ENCODE measurements around the gene MAD1L1.

Gene MAD1L1

DNA sequence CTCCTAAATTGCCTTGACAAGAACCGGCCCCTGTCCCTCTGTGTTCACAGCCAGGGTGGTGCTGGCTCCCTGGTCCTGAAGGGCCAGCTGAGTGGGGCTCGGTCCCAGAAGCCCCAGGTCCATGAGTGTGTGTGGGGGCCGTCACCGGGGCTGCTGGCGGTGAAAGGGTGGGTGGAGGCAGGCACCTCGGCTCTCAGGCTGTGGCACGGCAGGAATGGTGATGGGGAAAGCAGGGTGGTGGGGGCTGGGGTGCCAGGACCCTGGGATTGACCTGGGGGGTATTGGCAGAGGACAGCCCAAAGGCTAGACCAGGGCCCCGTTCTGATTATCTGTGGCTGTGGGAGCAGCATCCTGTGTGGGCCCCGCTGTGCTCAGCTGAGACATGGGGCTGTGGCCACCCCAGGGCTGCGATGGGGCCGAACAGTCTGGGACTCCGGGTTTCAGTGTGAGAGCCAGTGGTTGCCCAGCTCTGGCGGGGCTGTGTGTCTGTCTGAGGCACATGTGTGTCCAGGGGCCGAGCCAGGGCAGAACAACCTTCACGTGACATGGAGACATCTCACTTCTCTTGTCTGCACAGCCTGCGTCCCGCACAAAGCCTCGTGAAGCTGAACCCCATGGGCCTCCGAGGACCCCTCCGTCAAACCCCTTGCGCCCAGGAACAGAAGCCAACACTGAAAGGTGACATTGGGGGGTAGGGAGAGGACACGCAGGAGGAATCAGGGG, 418.5 kb downstream of the MAD1L1 start:
- DNase-seq (ENCODE audit: extremely low read depth in 1 of 2, low read depth in 1 of 2), result no peak

DNA sequence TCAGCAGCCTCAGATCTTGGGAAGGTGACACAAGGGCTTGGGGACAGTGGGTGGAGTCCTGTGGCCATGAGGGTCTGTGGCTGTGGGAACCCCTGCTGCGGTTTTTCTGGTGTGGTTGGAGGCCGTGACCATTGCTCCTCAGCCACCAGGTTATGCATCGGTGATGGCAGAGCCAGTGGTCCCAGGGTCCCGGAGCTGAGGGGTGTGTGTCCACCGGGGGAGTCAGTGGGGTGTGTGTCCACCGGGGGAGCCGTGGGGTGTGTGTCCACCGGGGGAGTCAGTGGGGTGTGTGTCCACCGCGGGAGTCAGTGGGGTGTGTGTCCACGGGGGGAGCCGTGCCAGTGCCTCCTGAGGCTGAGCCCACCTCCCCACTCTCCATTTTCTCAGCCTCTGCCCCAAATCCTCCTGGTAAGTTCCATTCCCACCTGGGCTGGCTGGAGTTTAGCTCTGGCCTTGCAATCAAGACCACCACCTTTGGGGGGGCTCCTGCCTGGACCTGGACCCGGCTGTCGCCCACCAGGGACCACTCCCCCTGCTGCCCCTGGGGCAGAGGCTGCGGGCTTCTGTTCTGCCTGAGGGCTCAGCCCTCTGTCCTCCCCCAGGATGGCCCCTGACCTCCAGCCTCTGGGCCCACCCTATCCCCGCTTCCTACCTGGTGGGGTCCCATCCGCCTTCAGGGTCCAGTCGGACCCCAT, 419.2 kb downstream of the MAD1L1 start:
- no peak for DNase-seq (ENCODE audit: extremely low read depth in 1 of 2, low read depth in 1 of 2)

DNA sequence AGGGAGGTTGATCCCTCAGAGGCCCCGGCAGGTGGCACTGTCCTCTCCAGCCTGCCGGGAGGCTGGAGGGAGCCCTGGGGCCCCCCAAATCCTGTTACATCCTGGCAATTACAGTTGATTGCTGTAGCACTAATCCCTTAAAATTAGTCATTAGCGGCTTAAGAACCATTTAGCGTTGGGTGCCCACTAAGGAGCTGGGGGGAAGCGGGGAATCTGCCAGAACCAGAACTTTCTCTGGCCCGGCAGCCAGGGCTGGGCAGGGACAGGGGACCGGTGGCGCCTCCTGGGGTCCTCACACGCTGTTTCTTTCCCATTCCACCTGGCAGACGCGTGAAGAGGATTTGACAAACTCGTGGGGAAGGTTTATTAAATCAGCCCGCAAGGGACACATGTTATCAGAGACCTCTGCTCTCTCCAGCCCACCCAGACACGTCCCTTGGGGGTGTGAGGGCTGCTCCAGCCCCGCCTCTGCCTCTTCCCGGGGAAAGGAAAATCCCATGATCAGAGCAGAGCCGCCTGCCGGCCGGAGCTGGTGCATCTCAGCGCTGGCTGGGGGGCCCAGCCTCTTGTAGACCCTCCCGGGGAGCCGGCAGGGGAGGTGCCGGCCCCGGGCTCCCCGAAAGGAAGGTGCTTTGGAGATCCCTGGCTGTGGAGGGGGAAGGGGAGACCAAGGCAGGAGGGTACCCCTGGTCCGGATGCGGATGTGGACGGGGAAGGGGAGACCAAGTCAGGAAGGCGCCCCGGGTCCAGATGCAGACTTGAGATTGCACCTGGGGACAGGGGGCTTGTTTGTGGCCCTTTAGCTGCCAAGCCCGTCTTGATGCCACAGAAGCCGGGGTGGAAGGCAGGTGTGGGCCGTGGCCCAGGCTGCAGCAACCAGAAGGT, 420.0 kb downstream of the MAD1L1 start:
- no peak for DNase-seq (ENCODE audit: extremely low read depth in 1 of 2, low read depth in 1 of 2)

DNA sequence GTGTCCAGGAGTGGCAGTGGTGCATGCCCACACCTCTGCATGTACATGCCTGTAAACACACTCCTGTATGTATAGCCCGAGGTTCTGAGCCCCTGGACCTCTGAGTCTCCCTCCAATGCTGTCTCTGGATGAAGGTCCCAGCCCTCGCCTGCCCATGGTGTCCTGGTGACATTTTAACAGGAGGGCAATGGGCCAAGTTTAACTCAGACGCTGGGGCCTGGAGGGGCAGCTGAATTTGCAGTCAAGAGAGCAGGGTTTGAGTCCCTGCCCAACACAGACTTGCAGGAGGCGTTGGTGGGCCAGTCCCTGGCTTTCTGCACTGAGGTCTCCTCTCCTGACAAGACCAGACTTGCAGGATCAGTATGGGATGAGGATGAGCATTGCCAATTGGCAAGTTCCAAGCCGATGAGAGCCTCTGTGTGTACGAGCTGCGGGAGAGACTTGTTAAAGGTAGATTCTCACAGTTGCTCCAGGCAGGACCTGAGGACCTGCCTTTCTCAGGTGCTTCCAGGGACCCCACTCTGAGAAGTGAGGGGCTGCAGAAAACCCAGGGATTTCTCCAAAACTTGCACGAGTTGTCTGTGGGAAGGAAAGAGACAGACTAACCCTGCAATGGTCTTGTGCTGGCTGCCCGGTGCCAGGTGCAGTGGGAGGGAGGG, 420.8 kb downstream of the MAD1L1 start:
- no peak for DNase-seq (ENCODE audit: extremely low read depth in 1 of 2, low read depth in 1 of 2)

DNA sequence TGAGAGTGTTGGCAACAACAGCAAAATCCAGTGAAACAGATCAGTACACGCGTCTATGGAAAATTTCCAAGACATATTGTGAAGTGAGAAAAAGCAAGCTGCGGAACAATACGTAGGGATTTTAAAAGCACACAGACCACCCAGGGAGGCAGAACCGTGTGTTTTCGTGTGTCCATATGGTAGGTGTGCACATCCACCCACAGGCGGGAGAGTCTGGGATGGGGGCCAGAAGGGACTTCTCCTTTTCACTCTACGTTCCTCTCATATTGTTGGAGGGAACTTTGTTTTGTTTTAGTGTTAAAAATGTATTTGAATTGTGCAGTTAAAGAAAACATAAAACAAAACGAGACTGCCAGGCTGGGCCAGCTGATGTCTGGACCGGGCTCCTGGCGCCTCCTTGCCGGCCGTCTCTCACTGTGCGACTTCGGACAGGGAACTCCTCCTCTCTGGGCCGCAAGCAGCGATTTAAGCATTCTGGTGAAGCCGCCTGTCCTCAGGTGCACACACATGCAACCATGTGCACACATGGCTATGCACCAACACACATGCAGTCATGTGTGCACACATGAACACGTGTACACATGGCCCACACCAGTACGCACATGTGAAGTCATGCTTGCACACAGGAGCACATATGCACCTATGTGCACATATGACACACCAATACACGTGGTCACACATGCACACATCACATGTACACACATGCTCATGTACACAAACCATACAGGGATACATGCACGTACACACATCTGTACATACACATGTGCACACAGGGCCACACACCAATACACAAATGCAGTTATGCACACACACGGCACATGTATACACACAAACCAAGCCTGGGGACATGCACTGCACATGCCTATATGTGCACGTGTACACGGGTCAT, 421.5 kb downstream of the MAD1L1 start:
- no peak for DNase-seq (ENCODE audit: extremely low read depth in 1 of 2, low read depth in 1 of 2)

DNA sequence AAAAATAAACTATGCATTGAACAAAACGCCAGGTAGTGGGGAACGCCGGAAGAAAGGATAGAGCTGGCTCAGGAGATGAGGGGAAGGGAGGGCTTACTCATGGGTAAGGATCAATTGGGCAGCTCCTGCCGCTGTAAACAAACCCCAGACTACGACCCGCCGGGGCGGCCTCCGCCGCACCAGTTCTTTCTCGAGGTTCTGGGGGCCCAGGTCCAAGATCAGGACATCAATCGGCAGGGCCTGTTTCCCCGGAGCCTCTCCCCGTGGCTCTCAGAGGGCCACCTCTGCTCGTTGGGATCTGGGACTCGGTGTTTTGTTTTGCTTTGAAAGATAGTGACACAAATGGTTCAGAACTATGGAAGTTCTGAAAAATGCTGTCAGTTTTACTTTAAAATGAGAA, 422.2 kb downstream of the MAD1L1 start:
- DNase-seq (ENCODE audit: extremely low read depth in 1 of 2, low read depth in 1 of 2), result no peak

DNA sequence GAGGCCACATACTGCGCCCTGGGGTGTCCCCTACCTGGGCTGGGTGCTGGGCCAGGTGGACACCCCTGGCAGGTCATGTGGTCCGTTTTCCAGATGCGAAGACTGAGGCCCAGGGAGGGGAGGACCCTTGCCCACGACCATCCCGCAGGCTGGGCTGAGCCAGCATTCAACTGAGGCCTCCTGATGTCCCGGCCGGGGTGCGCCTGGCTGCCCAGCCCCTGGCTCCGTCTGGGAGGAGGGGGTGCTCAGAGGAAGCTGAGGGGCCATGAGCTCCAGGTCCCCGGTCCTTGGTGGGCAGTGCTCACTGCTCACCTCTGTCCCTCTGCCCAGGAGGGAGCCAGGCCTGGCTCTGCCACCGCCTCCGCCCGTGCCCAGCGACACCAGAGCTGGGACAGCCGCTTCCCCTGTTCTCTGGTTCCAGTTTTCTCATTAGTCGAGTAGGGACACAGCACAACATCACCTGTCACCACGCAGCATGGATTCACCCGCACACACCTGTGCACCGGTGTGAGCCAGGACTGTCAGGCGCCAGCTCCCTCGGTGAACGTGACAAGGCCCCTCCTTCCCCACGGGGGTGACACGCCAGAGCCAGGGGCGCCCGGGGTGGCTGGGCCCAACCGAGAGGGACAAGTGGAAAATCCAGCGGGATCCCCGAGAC, 423.0 kb downstream of the MAD1L1 start:
- no peak for DNase-seq (ENCODE audit: extremely low read depth in 1 of 2, low read depth in 1 of 2)

DNA sequence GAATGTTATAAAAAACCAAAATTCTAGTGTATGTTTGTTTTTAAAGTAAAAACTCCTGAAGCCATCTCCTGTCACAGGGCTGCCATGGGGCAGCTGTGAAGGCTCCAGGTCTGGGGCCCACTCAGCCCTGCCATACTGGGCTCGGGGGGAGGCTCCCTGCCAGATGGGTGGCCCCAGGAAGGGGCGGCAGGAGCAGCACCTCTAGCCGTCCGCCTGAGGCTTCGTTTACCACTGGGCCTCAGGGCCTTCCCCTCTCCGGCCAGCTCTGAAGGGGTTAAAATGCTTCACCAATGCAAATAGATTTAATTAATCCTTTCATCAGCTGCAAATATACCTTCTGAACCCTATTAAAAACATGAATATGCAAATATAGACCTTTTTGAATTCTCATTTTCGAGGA, 423.7 kb downstream of the MAD1L1 start:
- no peak for DNase-seq (ENCODE audit: extremely low read depth in 1 of 2, low read depth in 1 of 2)

DNA sequence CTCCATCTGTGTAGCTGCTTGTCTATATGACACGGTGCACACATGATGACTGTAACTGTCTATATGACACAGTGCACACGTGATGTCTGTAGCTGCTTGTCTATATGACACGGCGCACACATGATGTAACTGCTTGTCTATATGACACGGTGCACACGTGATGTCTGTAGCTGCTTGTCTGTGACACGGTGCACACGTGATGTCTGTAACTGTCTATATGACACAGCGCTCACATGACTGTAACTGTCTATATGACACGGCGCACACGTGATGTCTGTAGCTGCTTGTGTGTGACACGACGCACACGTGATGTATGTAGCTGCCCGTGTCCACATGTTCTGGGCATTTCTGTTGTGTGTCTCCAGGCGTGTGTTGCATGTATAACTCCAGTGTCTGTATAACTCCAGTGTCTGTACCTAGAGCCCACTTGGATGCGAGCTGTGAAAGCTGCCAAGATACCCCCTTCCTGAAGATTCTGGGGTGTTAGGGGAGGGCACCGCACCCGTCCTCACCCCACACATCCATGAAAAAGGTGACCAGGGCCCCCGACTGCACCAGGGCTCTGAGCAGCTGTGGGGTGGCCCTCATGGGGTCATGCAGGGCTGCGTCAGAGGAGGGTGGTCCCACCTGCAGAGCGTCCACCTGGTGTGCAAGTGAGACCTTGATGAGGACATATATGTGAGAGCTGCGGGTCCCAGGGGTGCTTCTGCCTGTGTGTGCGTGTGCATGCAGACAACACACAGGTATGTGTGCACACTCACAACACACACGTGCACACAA, 424.7 kb downstream of the MAD1L1 start:
- no peak for DNase-seq (ENCODE audit: extremely low read depth in 1 of 2, low read depth in 1 of 2)

DNA sequence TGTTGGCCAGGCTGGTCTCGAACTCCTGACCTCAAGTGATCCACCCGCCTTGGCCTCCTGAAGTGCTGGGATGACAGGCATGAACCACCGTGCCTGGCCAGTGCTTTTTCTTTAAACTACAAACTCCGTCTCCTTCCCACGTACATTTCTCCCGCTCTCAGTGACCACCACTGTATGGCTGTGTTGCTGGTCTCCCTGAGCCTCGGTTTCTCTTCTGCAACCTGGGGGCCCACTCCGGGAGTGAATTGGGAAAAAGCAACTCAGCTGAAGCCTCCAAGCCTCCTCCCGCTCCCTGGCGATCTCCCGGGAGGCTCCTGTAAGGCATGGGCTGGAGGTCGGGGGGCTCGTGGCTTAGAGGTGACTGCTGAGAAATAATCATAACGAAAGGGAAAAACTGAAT, 426.4 kb downstream of the MAD1L1 start:
- DNase-seq (ENCODE audit: extremely low read depth in 1 of 2, low read depth in 1 of 2), result no peak

DNA sequence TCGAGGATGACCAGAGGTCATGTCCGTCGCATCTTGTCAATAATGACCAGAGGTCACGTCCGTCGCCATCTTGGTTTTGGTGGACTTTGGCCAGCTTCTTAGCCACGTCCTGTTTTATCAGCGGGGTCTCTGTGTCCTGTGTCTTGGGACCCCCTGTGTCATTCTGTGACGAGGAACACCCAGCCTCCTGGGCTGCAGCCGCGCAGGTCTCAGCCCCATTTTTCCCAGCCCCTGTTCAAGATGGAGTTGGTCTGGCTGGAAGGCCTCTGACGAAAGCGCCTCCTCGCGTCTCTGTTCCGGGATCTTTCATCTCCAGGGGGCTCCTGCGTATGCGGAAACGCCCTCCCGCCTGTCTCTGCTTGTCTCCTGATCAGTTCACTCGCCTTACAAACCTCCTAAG, 428.4 kb downstream of the MAD1L1 start:
- no peak for DNase-seq (ENCODE audit: extremely low read depth in 1 of 2, low read depth in 1 of 2)

DNA sequence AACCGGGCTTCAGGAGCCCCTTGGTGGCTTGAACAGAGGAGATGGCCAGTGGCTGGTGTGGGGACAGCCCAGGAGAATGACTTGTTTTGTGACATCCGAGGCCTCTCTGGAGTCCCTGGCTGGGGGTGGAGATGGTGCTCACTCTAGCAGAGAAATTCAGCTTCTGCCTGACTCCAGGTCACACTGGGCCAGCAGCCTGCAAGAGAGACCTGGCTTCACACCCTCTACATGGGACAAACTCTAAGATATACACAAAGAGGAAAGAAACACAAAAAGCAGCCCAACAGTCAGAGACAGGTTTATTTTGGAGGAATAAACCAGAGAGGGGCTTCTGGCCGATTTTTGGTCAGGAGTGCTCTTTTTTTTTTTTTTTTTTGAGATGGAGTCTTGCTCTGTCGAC, 429.8 kb downstream of the MAD1L1 start:
- DNase-seq (ENCODE audit: extremely low read depth in 1 of 2, low read depth in 1 of 2), result no peak

DNA sequence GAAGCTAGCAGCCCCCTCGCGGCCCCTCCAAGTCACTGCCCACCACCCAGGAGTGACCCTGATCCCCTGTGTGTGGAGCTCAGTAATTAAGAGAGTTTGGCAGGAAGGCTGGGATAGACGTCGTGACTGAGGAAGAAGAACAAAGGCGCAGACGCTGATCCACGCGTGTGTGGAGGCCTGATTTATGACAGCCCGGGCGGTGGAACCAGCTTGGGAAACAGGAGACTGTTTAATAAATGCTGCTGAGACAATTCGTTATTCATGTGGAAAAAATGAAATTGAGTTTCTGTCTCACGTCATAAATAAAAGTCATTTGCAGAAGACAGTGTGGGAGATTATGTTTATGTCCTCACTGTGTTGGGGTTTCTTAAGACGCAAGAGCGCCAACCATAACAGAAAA, 431.8 kb downstream of the MAD1L1 start:
- no peak for DNase-seq (ENCODE audit: extremely low read depth in 1 of 2, low read depth in 1 of 2)

DNA sequence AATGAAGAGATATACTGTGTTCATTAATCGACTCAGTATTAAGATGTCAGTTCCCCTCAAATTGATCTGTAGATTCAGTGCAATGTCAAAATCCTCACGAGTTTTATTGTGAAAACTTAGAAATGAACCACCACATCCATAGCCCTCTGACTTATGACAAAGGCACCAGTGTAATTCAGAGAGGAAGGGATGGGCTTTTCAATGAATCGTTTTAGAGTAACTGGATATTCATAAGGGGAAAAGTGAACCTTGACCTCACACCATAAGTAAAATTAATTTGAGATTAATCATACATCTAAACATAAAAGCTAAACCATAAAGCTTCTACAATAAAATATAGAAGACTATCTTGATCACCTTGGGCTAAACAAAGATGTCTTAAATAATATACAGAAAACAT, 434.6 kb downstream of the MAD1L1 start:
- DNase-seq (ENCODE audit: extremely low read depth in 1 of 2, low read depth in 1 of 2), result no peak

DNA sequence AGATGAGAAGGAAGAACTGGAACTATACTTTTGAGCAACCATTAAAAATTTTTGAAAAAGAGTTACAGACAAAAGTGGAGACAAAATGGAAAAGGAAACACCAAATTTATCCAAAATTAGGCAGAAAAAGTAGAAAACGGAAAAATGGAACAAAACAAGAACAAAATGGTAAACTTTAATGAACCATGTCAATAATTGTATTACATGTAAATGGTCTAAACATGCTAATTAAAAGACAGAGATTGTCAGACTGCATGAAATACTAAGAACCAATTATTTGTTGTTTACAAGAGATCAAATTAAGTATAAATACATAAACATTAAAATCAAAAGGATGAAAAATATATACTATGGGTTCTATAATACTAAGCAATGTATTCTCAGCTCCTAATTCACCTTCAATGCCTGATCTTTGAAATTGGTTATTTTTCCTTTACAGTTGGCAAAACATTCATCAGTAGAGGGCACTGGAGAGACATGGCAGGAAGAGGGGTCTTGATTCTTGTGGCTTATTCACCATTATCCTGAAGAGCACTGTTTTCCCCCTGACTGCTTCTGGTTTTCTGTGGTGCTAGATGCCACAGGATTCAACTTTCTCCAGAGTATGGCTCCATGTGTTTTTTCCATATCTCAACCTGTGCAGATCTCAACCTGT, 437.7 kb downstream of the MAD1L1 start:
- DNase-seq (ENCODE audit: extremely low read depth in 1 of 2, low read depth in 1 of 2), result no peak

DNA sequence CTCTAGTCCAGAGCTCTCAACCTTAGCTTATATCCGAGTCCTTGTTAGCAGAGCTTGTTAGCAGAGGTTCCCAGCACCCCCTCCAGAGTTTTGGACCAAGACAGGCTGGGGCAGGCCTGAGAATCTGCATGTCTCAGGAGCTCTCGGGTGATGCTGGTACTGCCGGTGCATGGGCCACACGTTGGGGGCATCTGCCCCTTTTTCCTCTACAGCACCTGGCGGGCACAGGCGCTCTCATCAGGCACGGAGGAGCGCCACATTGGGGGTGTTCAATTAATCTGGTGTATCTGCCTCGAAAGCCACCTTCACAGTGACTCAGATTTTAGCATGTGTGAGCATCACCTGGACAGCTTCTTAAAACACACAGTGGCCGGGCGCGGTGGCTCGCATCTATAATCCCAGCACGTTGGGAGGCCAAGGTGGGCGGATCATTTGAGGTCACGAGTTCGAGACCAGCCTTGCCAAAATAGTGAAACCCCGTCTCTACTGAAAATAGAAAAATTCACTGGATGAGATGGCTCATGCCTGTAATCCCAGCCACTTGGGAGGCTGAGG, 445.0 kb downstream of the MAD1L1 start:
- DNase-seq (ENCODE audit: extremely low read depth in 1 of 2, low read depth in 1 of 2), result no peak

DNA sequence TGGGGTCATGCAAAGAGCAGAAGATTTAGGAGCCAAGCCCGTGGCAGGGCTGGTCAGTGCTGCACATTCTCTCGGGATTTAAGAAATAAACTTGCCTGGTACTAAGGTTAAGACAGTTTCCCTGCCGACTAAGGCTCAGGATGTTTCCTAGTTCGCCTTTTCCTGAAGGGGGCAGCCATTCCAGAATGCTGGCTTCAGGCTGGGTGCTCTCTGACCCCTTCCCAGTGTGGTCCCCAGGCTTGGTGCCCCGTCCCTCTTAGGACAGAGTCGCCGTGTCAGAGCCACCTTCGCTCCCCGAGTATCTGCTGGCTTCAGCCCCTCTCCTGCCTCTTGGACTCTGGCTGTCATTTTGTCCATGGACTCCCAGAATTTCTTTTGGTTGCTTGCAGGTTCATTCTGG, 445.5 kb downstream of the MAD1L1 start:
- no peak for DNase-seq (ENCODE audit: extremely low read depth in 1 of 2, low read depth in 1 of 2)

DNA sequence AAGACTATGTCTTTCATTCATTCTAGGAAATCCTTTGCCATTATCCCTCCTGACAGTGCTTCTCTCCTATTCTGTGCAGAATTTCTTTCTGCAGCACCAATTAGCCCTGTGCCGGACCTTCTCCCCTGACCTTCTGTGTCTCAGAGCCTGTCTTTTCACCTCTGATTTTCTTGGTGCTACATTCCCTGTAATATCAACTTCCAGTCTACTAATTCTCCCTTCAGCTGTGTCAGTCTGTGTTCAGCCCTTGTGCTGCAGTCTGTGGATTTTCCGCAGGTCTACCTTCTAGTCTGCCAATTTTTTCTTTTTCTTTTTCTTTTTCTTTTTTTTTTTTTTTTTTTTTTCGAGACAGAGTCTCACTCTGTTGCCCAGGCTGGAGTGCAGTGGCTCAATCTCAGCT, 446.9 kb downstream of the MAD1L1 start:
- no peak for DNase-seq (ENCODE audit: extremely low read depth in 1 of 2, low read depth in 1 of 2)

All from stimulated activated CD8-positive, alpha-beta memory T cell treated with anti-CD3 and anti-CD28 coated beads, Interleukin-7, amount 100 ng/mL, for 48 hours (primary cell).